ENCODE measurements around the gene GCKR. TPM values are rescaled to one million over a fixed set of nuclear protein-coding genes. Genes with fewer than 3 reads are reported as not detected.

The GCKR gene
- total RNA-seq, 2 donors from 2014 or later = 0.87 TPM; not detected in 1

DNA sequence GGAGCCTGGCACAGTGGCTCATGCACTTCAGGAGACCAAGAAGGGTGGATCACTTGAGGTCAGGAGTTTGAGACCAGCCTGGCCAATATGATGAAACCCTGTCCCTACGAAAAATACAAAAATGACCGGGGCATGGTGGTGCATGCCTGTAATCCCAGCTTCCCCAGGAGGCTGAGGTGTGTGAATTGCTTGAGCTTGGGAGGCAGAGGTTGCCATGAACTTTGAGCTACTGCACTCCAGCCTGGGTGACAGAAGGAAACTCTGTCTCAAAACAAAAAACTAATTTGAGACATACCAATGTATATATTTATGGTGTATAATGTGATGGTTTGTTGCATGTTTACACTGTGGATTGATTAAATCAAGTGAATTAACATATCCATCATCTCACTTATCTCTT, 64.4 kb downstream of the GCKR start:
- Histone ChIP-seq H3K27ac (no peak overlapping the region), H3K4me1 (replicated peaks) (no peaks in the 10 kb centered on the region), H3K36me3 (no peaks in the 10 kb centered on the region), H3K4me3 (no peak overlapping the region), H3K27me3 (replicated peaks; ENCODE audit: insufficient read depth) (no peaks in the 10 kb centered on the region), H3K9me3 (no peaks in the 10 kb centered on the region)
- DNase-seq (ENCODE audit: low spot score) = no peak
- TF ChIP-seq, protein P1, sequence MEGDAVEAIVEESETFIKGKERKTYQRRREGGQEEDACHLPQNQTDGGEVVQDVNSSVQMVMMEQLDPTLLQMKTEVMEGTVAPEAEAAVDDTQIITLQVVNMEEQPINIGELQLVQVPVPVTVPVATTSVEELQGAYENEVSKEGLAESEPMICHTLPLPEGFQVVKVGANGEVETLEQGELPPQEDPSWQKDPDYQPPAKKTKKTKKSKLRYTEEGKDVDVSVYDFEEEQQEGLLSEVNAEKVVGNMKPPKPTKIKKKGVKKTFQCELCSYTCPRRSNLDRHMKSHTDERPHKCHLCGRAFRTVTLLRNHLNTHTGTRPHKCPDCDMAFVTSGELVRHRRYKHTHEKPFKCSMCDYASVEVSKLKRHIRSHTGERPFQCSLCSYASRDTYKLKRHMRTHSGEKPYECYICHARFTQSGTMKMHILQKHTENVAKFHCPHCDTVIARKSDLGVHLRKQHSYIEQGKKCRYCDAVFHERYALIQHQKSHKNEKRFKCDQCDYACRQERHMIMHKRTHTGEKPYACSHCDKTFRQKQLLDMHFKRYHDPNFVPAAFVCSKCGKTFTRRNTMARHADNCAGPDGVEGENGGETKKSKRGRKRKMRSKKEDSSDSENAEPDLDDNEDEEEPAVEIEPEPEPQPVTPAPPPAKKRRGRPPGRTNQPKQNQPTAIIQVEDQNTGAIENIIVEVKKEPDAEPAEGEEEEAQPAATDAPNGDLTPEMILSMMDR (IDR thresholded peaks at IDR 0.05) = no peak
- TF ChIP-seq POLR2A (IDR thresholded peaks at IDR 0.05) (no peak), POLR2AphosphoS5 (IDR thresholded peaks at IDR 0.05) (no peak)
- intact Hi-C loops (cut with DNase I) = no loop called here
- WGBS = 94% methylated on average over 2 of the region's 2 CpGs

DNA sequence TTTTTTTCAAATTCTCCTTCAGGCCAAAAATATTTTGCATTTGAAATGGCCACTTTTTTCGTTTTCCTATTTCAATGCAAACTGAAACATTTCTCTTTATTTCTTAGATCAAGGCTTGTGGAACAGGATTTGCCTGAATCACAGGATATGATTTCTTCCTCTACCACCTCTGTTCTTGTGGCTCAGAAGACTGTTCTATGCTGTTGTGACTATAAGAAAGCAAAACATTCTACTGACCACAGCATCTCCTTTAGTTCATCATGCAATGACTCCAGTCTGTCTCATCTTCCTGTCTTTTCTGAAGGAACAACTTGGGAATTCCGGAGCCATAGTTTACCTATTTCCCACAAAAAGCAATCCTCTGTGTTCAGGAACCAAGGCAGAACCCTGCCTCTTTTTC, 70.0 kb downstream of the GCKR start:
- TF ChIP-seq POLR2AphosphoS5 (IDR thresholded peaks at IDR 0.05) (no peak), POLR2A (IDR thresholded peaks at IDR 0.05) (no peak)
- TF ChIP-seq, protein P1 (IDR thresholded peaks at IDR 0.05) = no peak
- Histone ChIP-seq H3K27ac (no peak overlapping the region), H3K9me3 (no peaks in the 10 kb centered on the region), H3K36me3 (no peaks in the 10 kb centered on the region), H3K27me3 (replicated peaks; ENCODE audit: insufficient read depth) (no peaks in the 10 kb centered on the region), H3K4me1 (replicated peaks) (no peaks in the 10 kb centered on the region), H3K4me3 (no peak overlapping the region)
- 61% methylated on average over 2 of the region's 2 CpGs for WGBS
- intact Hi-C loops (cut with DNase I) = no loop called here
- DNase-seq (ENCODE audit: low spot score) = no peak

DNA sequence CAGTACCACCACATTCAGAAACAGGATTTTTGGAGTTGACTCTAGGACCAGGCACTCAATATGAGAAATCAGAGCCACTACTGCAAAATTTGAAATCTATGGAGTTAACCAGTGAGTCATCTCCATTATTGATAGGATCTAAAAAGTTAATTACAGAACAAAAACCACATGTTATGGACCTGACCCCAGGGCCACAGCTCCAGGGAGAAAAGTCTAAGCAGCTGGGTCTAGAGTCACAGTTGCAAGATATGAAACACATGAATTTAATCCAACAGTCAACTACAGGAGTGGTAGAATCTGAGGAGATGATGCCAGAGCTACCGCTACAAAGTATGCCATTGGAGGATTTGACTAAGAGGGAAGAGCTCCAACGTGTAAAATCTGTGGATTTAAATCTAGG, 72.8 kb downstream of the GCKR start:
- no peaks in the 10 kb centered on the region for H3K36me3 ChIP-seq
- intact Hi-C loops (cut with DNase I) = no loop called here
- no peaks in the 10 kb centered on the region for H3K27me3 ChIP-seq (replicated peaks; ENCODE audit: insufficient read depth)
- H3K27ac ChIP-seq = no peak overlapping the region
- no peak overlapping the region for H3K4me3 ChIP-seq
- H3K4me1 ChIP-seq (replicated peaks) = no peaks in the 10 kb centered on the region
- no peak for DNase-seq (ENCODE audit: low spot score)
- H3K9me3 ChIP-seq = no peaks in the 10 kb centered on the region
- WGBS = 56% methylated on average over 2 of the region's 2 CpGs
- TF ChIP-seq POLR2A (IDR thresholded peaks at IDR 0.05) (no peak), POLR2AphosphoS5 (IDR thresholded peaks at IDR 0.05) (no peak)
- TF ChIP-seq, protein P1 (IDR thresholded peaks at IDR 0.05) = no peak

DNA sequence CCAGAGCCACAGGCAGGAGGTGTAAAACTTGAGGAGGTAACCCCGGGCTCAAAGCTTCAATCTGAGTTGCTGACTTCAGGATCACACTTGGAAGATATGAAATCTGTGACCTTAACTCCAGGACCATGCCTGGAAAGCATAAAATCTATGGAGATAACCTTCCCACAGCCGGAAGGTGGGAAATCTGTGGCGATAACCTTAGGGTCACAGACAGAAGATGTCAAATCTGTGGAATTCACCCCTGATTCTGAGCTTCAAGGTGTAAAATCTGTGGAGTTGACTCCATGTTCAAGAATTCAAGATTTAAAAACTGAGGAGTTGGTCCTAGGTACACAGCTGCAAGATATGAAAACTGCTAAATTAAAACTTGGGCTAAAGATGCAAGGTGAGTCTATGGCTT, 74.6 kb downstream of the GCKR start:
- Histone ChIP-seq H3K36me3 (no peaks in the 10 kb centered on the region), H3K4me1 (replicated peaks) (no peaks in the 10 kb centered on the region), H3K9me3 (no peaks in the 10 kb centered on the region), H3K27ac (no peak overlapping the region), H3K27me3 (replicated peaks; ENCODE audit: insufficient read depth) (no peaks in the 10 kb centered on the region), H3K4me3 (no peak overlapping the region)
- DNase-seq (ENCODE audit: low spot score) = no peak
- intact Hi-C loops (cut with DNase I) = no loop called here
- TF ChIP-seq, protein P1 (IDR thresholded peaks at IDR 0.05) = no peak
- TF ChIP-seq POLR2AphosphoS5 (IDR thresholded peaks at IDR 0.05) (no peak), POLR2A (IDR thresholded peaks at IDR 0.05) (no peak)
- 94% methylated on average over 3 of the region's 3 CpGs for WGBS

DNA sequence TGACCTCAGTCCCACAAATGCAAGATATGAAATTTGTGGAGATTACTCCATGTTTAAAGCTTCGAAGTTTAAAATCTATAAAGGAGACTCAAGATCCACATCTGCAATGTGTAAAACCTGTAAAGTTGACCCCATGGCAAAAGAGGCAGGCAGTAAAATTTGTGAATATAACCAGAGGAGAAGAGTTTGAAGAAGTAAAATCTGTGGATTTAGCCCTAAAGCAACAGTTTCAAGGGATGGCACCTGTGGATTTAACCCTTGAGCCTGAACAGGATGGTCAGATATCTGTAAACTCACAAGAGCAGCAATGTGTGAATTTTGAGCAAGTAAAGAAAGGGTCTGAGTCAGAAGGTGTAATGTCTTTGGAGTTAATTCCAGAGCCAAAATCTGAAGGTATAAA, 75.0 kb downstream of the GCKR start:
- Histone ChIP-seq H3K4me3 (no peak overlapping the region), H3K4me1 (replicated peaks) (no peaks in the 10 kb centered on the region), H3K36me3 (no peaks in the 10 kb centered on the region), H3K9me3 (no peaks in the 10 kb centered on the region), H3K27ac (no peak overlapping the region), H3K27me3 (replicated peaks; ENCODE audit: insufficient read depth) (no peaks in the 10 kb centered on the region)
- no peak for DNase-seq (ENCODE audit: low spot score)
- WGBS = 88% methylated on average over 1 of the region's 1 CpG
- TF ChIP-seq POLR2AphosphoS5 (IDR thresholded peaks at IDR 0.05) (no peak), POLR2A (IDR thresholded peaks at IDR 0.05) (no peak)
- TF ChIP-seq, protein P1 (IDR thresholded peaks at IDR 0.05) = no peak
- intact Hi-C loops (cut with DNase I) = no loop called here
